ENCODE results near the gene NSG2.
"Not testable (repeated sequence)": the region's sequence is repeated elsewhere in the genome, so short reads cannot be mapped to it uniquely, and the experiment has no call there.

Gene NSG2

GRCh38 chr5:174045470-174046025 lies at the start of gene NSG2:
Gene NSG2 (plus strand): TSS chr5:174045706. CDS start chr5:174046756, 1,050 bp downstream.
- DNase-seq = peak in 49 of 51 donors; percentile 25 to 92 (median 76)

- no peak for DNase-seq
Measured at GRCh38 chr5:173997331-173997730, 48.2 kb upstream of the NSG2 start.

- no peak for DNase-seq
Measured at GRCh38 chr5:173998531-173998930, 47.0 kb upstream of the NSG2 start.

GRCh38 chr5:174000076-174000475 lies 45.4 kb upstream of the NSG2 start:
- DNase-seq = no peak

- DNase-seq = no peak
Measured at GRCh38 chr5:174003795-174004194, 41.7 kb upstream of the NSG2 start.

- DNase-seq = no peak
Measured at GRCh38 chr5:174008922-174009321, 36.6 kb upstream of the NSG2 start.

GRCh38 chr5:174010365-174010764 lies 35.1 kb upstream of the NSG2 start:
- DNase-seq = no peak

- DNase-seq = no peak
Measured at GRCh38 chr5:174011441-174011840, 34.1 kb upstream of the NSG2 start.

GRCh38 chr5:174020069-174020927 lies 25.2 kb upstream of the NSG2 start:
- DNase-seq = not testable (repeated sequence)

- no peak for DNase-seq
Measured at GRCh38 chr5:174020928-174021304, 24.6 kb upstream of the NSG2 start.

GRCh38 chr5:174022384-174023095 lies 23.0 kb upstream of the NSG2 start:
- DNase-seq = no peak

- no peak for DNase-seq
Measured at GRCh38 chr5:174030286-174030685, 15.2 kb upstream of the NSG2 start.

GRCh38 chr5:174044466-174045254 lies 846 bp upstream of the NSG2 start:
- no peak for DNase-seq

GRCh38 chr5:174046558-174046957 lies 1.1 kb downstream of the NSG2 start:
- DNase-seq = no peak

- peak in 3 of 51 donors; percentile 6 to 50 (median 16) for DNase-seq
Measured at GRCh38 chr5:174047472-174048099, 2.1 kb downstream of the NSG2 start.

- DNase-seq = no peak
Measured at GRCh38 chr5:174052636-174053035, 7.1 kb downstream of the NSG2 start.

- peak in 1 of 51 donors; percentile 7 for DNase-seq
Measured at GRCh38 chr5:174053905-174054304, 8.4 kb downstream of the NSG2 start.

- no peak for DNase-seq
Measured at GRCh38 chr5:174056064-174056847, 10.8 kb downstream of the NSG2 start.

GRCh38 chr5:174057206-174057605 lies 11.7 kb downstream of the NSG2 start:
- DNase-seq = no peak

- DNase-seq = no peak
Measured at GRCh38 chr5:174058433-174059122, 13.1 kb downstream of the NSG2 start.
